HepG2 (cell line): Measurements from ENCODE around the gene DPPA2. TPM values are rescaled to one million over a fixed set of nuclear protein-coding genes. Genes with fewer than 3 reads are reported as not detected.

Experiments used
- ATAC-seq: fragments of 200-7000 bp; cut with Tn5 transposase; 3 replicates; pipeline ENCODE4 v1.9.1; 2020; ENCODE audit warnings: mild to moderate bottlenecking, moderate library complexity
- BruUV-seq: library from RNA; stranded (reverse); fragments of 400-500 nt; replicated peaks from 2 replicates; lab custom pipeline; 2021; lab: Mats Ljungman, UMichigan
- CTCF ChIA-PET: fragments of 300-600 bp; formaldehyde crosslinking; extraction: SDS; loops from one replicate; lab custom pipeline; 2021; ENCODE audit warnings: low total read pairs, inconsistent platforms, low intra/inter-chr PET ratio; lab: Yijun Ruan, JAX
- POLR2A ChIA-PET: fragments of 350-600 bp; sonication (Branson Sonifier 250); formaldehyde crosslinking; loops from one replicate; lab custom pipeline; 2020; ENCODE audit warnings: antibody characterized with exemption, inconsistent platforms; lab: Yijun Ruan, JAX
- DNase-seq: peaks from one replicate; pipeline ENCODE4 v3.0.0-alpha.2; 2015; ENCODE audit warnings: low spot score
- FAIRE-seq: peaks from 3 replicates; lab custom pipeline; 2011; peaks lifted over from hg19 to GRCh38; lab: Jason Lieb, UNC
- H2AFZ ChIP-seq: one replicate; pipeline ENCODE4 v1.6.1; 2011; ENCODE audit warnings: low read length, inconsistent platforms
- H3K27ac ChIP-seq: fragments of 300-600 bp; 3 replicates; pipeline ENCODE4 v1.8.0; 2011; ENCODE audit warnings: mixed run types, mild to moderate bottlenecking, mixed read lengths, low read length, inconsistent platforms; ENCODE audit not compliant: insufficient read depth; ENCODE audit errors: extremely low read length
- H3K27me3 ChIP-seq, 2 experiments: fragments of 200-600 bp in 1 of 2; 2 replicates in 1 of 2; 3 replicates in 1 of 2; pipeline versions ENCODE4 v1.6.0 to v1.8.0; 2011; ENCODE audit warnings: low read length in 2 of 2, mild to moderate bottlenecking in 2 of 2, moderate library complexity in 2 of 2, inconsistent platforms in 1 of 2; ENCODE audit not compliant: insufficient read depth in 2 of 2, control insufficient read depth in 1 of 2
- H3K36me3 ChIP-seq, 2 experiments: fragments of 200-600 bp in 1 of 2; replicated peaks in 1 of 2; 2 replicates in 1 of 2; 3 replicates in 1 of 2; pipeline versions ENCODE4 v1.5.1 to v1.8.0; 2011; ENCODE audit warnings: low read length in 2 of 2, inconsistent platforms in 1 of 2; ENCODE audit not compliant: insufficient read depth in 2 of 2, control insufficient read depth in 1 of 2
- H3K4me1 ChIP-seq: 2 replicates; pipeline ENCODE4 v1.5.1; 2012; ENCODE audit warnings: low read length, inconsistent platforms; ENCODE audit not compliant: insufficient read depth
- H3K4me2 ChIP-seq: 2 replicates; pipeline ENCODE4 v1.6.0; 2011; ENCODE audit warnings: low read depth, low read length, inconsistent platforms
- H3K4me3 ChIP-seq, 3 experiments: fragments of 200-600 bp in 1 of 3; sonication (generic), shearing (Covaris generic) in 1 of 3; replicated peaks in 1 of 3; 2 replicates each; pipeline ENCODE4 v1.5.1; 2011 to 2016; ENCODE audit warnings: low read length in 3 of 3, inconsistent platforms in 2 of 3, low read depth in 2 of 3, mild to moderate bottlenecking in 2 of 3, control low read depth in 1 of 3, mixed read lengths in 1 of 3; ENCODE audit not compliant: insufficient read depth in 1 of 3
- H3K79me2 ChIP-seq: one replicate; pipeline ENCODE4 v1.6.1; 2011; ENCODE audit warnings: low read length, inconsistent platforms; ENCODE audit not compliant: insufficient read depth
- H3K9ac ChIP-seq: 2 replicates; pipeline ENCODE4 v1.6.0; 2011; ENCODE audit warnings: mild to moderate bottlenecking, low read depth, low read length, inconsistent platforms; ENCODE audit not compliant: insufficient read depth
- H3K9me3 ChIP-seq: 2 replicates; pipeline ENCODE4 v1.5.1; 2012; ENCODE audit warnings: mild to moderate bottlenecking, low read length
- H4K20me1 ChIP-seq: 2 replicates; pipeline ENCODE4 v1.6.0; 2011; ENCODE audit warnings: inconsistent platforms, mild to moderate bottlenecking, low read length, moderate library complexity; ENCODE audit not compliant: insufficient read depth
- GATAD2A ChIP-seq: IDR thresholded peaks from 2 replicates; pipeline ENCODE4 v1.6.1; 2016
- JUND ChIP-seq: sonication (generic); formaldehyde crosslinking; IDR thresholded peaks from 2 replicates; pipeline ENCODE4 v1.8.0; 2022; ENCODE audit warnings: mild to moderate bottlenecking, missing genetic modification reagents
- NFIC ChIP-seq: IDR thresholded peaks from 2 replicates; pipeline ENCODE4 v1.6.1; 2012; ENCODE audit warnings: mild to moderate bottlenecking, low read length, inconsistent platforms
- RORA ChIP-seq: sonication (generic); formaldehyde crosslinking; IDR thresholded peaks from 2 replicates; pipeline ENCODE4 v1.5.0; 2020; ENCODE audit warnings: mild to moderate bottlenecking, missing genetic modification reagents, moderate library complexity
- ZBTB3 ChIP-seq: sonication (generic); formaldehyde crosslinking; IDR thresholded peaks from 2 replicates; pipeline ENCODE4 v1.4.0; 2020; ENCODE audit warnings: low read depth, mild to moderate bottlenecking, moderate library complexity, missing genetic modification reagents, borderline replicate concordance
- ZNF747 ChIP-seq: sonication (generic); formaldehyde crosslinking; IDR thresholded peaks from 2 replicates; pipeline ENCODE4 v1.8.1; 2023; ENCODE audit warnings: missing genetic modification reagents, mild to moderate bottlenecking, borderline replicate concordance
- ZNF768 ChIP-seq: sonication (generic); formaldehyde crosslinking; IDR thresholded peaks from 2 replicates; pipeline ENCODE4 v1.4.0; 2020; ENCODE audit warnings: missing genetic modification reagents
- WGBS: methylation state at CpG from one replicate; pipeline ENCODE4 v1.1.6; 2017; ENCODE audit warnings: low lambda C conversion rate; 5-methylcytosine and 5-hydroxymethylcytosine counted together
- in situ Hi-C: cut with HindIII; loops from 2 replicates; pipeline ENCODE4 v1.10.0; 2017; ENCODE audit warnings: low pct_unique_long_range_greater_than_20kb; ENCODE audit not compliant: extremely low pct_ligation_motif_present
- intact Hi-C: fragments of 100-400 bp; cut with micrococcal nuclease; formaldehyde crosslinking; loops from one replicate; pipeline ENCODE4 v1.10.0; 2022; ENCODE audit not compliant: unreplicated experiment
- polyA plus RNA-seq, 8 experiments: library from polyadenylated mRNA; depleted of rRNA in 3 of 8; stranded (reverse) in 7 of 8; unstranded in 1 of 8; fragments of >200 nt; fragmentation: Illumina TruSeq in 4 of 8; extraction: Trizol in 4 of 8; gene quantifications; 2 replicates each; pipeline versions ENCODE4 v1.2.1 to v1.2.3, GENCODE V29; 2011 to 2016; ENCODE audit warnings: low read depth in 4 of 8, missing spikeins in 1 of 8, mixed read lengths in 1 of 8; ENCODE audit not compliant: insufficient read depth in 1 of 8
- total RNA-seq, 5 experiments: library from RNA; depleted of rRNA; stranded (reverse); fragments of >200 nt; fragmentation: Illumina TruSeq; extraction: Trizol; gene quantifications; 2 replicates each; pipeline ENCODE4 v1.2.3, GENCODE V29; 2016; ENCODE audit warnings: low read depth in 1 of 5
- TF ChIP-seq, protein P1 (sequence below): sonication (generic); formaldehyde crosslinking; IDR thresholded peaks from 2 replicates; pipeline ENCODE4 v1.5.1; 2020; ENCODE audit warnings: missing genetic modification reagents, mild to moderate bottlenecking, borderline replicate concordance
- TF ChIP-seq, protein P2 (sequence below): sonication (generic); formaldehyde crosslinking; IDR thresholded peaks from 2 replicates; pipeline ENCODE4 v1.8.0; 2022; ENCODE audit warnings: missing genetic modification reagents, low read depth, mild to moderate bottlenecking, borderline replicate concordance
- TF ChIP-seq, protein P3 (sequence below): sonication (generic); formaldehyde crosslinking; IDR thresholded peaks from 2 replicates; pipeline ENCODE4 v1.5.0; 2020; ENCODE audit warnings: missing genetic modification reagents
- TF ChIP-seq, protein P4 (sequence below): sonication (generic); formaldehyde crosslinking; IDR thresholded peaks from 2 replicates; pipeline ENCODE4 v1.5.1; 2020; ENCODE audit warnings: mild to moderate bottlenecking, moderate library complexity, missing genetic modification reagents
- TF ChIP-seq, protein P5 (sequence below): sonication (generic); formaldehyde crosslinking; IDR thresholded peaks from 2 replicates; pipeline ENCODE4 v1.4.0; 2020; ENCODE audit warnings: mild to moderate bottlenecking, missing genetic modification reagents

DPPA2 gene
- total and polyA plus RNA-seq, 2 of the 13 experiments (the other 11 are each of a cell fraction or from before 2014, with no cell fraction given) = not detected

DNA sequence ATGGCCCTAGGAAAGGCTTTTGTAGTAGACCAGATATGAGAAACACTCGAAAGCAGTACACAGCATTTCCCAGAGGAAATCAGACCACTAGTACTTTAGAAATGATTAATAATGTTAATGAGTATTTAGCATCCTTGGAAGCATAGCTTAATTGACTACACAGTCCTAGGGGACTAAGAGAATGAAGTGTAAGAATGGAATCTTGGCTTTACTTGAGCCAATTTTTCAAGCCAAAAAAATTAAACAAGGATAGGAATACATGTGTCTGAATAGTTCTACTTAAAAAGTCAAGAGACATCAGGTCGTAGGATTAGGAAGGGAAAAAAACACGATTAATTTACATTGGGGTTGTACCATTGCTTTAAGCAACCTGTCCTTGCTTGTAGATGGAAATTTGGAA is 38.2 kb downstream of the DPPA2 start:
- H4K20me1 ChIP-seq = no peaks in the 10 kb centered on the region
- FAIRE-seq (no peak), ATAC-seq (no peak), DNase-seq (no peak)
- WGBS = 1% methylated on average over 3 of the region's 3 CpGs
- no peak overlapping the region for H3K27ac ChIP-seq
- H3K36me3 ChIP-seq = no peaks in the 10 kb centered on the region
- ChIA-PET CTCF (no interaction called here), POLR2A (no interaction called here)
- no peak overlapping the region for H3K4me2 ChIP-seq
- no peaks in the 10 kb centered on the region for H3K9me3 ChIP-seq
- no peaks in the 10 kb centered on the region for H3K79me2 ChIP-seq
- BruUV-seq = no TSS peak
- H3K4me1 ChIP-seq = no peaks in the 10 kb centered on the region
- H3K9ac ChIP-seq = no peak overlapping the region
- H3K27me3 ChIP-seq = no peaks in the 10 kb centered on the region
- no peak for TF ChIP-seq NFIC
- TF ChIP-seq ZNF747 (CRISPR knock-in tag) = no peak
- TF ChIP-seq, protein P1, sequence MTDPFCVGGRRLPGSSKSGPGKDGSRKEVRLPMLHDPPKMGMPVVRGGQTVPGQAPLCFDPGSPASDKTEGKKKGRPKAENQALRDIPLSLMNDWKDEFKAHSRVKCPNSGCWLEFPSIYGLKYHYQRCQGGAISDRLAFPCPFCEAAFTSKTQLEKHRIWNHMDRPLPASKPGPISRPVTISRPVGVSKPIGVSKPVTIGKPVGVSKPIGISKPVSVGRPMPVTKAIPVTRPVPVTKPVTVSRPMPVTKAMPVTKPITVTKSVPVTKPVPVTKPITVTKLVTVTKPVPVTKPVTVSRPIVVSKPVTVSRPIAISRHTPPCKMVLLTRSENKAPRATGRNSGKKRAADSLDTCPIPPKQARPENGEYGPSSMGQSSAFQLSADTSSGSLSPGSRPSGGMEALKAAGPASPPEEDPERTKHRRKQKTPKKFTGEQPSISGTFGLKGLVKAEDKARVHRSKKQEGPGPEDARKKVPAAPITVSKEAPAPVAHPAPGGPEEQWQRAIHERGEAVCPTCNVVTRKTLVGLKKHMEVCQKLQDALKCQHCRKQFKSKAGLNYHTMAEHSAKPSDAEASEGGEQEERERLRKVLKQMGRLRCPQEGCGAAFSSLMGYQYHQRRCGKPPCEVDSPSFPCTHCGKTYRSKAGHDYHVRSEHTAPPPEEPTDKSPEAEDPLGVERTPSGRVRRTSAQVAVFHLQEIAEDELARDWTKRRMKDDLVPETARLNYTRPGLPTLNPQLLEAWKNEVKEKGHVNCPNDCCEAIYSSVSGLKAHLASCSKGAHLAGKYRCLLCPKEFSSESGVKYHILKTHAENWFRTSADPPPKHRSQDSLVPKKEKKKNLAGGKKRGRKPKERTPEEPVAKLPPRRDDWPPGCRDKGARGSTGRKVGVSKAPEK (CRISPR knock-in tag) = no peak
- TF ChIP-seq ZNF768 = no peak
- TF ChIP-seq, protein P2, sequence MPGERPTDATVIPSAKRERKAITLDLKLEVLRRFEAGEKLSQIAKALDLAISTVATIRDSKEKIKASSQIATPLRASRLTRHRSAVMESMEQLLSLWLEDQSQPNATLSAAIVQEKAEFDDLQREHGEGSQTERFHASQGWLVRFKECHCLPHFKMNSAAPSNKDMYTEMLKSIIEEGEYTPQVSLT (CRISPR knock-in tag) = no peak
- TF ChIP-seq RORA (CRISPR knock-in tag) = no peak
- TF ChIP-seq, protein P3, sequence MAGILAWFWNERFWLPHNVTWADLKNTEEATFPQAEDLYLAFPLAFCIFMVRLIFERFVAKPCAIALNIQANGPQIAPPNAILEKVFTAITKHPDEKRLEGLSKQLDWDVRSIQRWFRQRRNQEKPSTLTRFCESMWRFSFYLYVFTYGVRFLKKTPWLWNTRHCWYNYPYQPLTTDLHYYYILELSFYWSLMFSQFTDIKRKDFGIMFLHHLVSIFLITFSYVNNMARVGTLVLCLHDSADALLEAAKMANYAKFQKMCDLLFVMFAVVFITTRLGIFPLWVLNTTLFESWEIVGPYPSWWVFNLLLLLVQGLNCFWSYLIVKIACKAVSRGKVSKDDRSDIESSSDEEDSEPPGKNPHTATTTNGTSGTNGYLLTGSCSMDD = no peak
- TF ChIP-seq, protein P4, sequence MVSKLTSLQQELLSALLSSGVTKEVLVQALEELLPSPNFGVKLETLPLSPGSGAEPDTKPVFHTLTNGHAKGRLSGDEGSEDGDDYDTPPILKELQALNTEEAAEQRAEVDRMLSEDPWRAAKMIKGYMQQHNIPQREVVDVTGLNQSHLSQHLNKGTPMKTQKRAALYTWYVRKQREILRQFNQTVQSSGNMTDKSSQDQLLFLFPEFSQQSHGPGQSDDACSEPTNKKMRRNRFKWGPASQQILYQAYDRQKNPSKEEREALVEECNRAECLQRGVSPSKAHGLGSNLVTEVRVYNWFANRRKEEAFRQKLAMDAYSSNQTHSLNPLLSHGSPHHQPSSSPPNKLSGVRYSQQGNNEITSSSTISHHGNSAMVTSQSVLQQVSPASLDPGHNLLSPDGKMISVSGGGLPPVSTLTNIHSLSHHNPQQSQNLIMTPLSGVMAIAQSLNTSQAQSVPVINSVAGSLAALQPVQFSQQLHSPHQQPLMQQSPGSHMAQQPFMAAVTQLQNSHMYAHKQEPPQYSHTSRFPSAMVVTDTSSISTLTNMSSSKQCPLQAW = no peak
- TF ChIP-seq, protein P5, sequence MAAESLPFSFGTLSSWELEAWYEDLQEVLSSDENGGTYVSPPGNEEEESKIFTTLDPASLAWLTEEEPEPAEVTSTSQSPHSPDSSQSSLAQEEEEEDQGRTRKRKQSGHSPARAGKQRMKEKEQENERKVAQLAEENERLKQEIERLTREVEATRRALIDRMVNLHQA (CRISPR knock-in tag) = no peak
- no peak for TF ChIP-seq JUND (CRISPR knock-in tag)
- TF ChIP-seq ZBTB3 (CRISPR knock-in tag) = no peak
- no peak for TF ChIP-seq GATAD2A (CRISPR knock-in tag)
- intact Hi-C loops = loop anchor here (10.0 kb wide), 1 partner anchor 1807 kb away; no protein-coding TSS in a partner anchor
- in situ Hi-C loops = no loop called here
- no peak overlapping the region for H2AFZ ChIP-seq
- H3K4me3 ChIP-seq = no peak overlapping the region
